ENCODE results near the gene LRBA. TPM values are rescaled to one million over a fixed set of nuclear protein-coding genes. Genes with fewer than 3 reads are reported as not detected.

The LRBA gene
- total and polyA plus RNA-seq, 8 donors: 7.3 to 156 (median 73.9) TPM

DNA sequence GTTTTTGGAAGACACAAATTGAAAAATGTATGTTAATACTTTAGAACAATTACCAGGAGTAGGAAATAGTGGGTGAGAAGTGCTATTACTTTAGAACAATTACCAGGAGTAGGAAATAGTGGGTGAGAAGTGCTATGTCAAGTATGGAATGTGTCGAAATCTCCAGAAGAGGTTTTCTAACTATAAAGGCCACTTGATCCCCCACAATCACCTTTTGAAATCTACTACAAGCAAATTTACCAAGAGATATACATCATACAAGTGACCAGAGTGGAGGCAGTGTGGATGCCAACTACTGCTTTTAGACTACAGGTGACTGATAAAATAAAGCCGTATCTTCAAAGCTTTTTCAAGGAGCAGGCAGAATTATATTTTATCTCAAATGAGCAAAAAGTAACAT, 390.1 kb downstream of the LRBA start:
- TF ChIP-seq, protein P1, sequence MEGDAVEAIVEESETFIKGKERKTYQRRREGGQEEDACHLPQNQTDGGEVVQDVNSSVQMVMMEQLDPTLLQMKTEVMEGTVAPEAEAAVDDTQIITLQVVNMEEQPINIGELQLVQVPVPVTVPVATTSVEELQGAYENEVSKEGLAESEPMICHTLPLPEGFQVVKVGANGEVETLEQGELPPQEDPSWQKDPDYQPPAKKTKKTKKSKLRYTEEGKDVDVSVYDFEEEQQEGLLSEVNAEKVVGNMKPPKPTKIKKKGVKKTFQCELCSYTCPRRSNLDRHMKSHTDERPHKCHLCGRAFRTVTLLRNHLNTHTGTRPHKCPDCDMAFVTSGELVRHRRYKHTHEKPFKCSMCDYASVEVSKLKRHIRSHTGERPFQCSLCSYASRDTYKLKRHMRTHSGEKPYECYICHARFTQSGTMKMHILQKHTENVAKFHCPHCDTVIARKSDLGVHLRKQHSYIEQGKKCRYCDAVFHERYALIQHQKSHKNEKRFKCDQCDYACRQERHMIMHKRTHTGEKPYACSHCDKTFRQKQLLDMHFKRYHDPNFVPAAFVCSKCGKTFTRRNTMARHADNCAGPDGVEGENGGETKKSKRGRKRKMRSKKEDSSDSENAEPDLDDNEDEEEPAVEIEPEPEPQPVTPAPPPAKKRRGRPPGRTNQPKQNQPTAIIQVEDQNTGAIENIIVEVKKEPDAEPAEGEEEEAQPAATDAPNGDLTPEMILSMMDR (IDR thresholded peaks at IDR 0.05): no peak
- no peak for TF ChIP-seq POLR2AphosphoS5 (IDR thresholded peaks at IDR 0.05)
- TF ChIP-seq EP300 (IDR thresholded peaks at IDR 0.05): no peak
- TF ChIP-seq POLR2A (IDR thresholded peaks at IDR 0.05): no peak
- no peak for DNase-seq
- H3K4me1 ChIP-seq: no peaks in the 10 kb centered on the region
- 67 to 94% (median 83%) methylated on average over 2 of the region's 2 CpGs for WGBS, 5 donors
- H3K27ac ChIP-seq: no peak overlapping the region
- H3K27me3 ChIP-seq: no peaks in the 10 kb centered on the region
- no peak overlapping the region for H3K4me3 ChIP-seq
- H3K36me3 ChIP-seq: no peaks in the 10 kb centered on the region
- intact Hi-C loops (cut with DNase I; ENCODE audit: low total_unique reads): no loop called here
- no peaks in the 10 kb centered on the region for H3K9me3 ChIP-seq

DNA sequence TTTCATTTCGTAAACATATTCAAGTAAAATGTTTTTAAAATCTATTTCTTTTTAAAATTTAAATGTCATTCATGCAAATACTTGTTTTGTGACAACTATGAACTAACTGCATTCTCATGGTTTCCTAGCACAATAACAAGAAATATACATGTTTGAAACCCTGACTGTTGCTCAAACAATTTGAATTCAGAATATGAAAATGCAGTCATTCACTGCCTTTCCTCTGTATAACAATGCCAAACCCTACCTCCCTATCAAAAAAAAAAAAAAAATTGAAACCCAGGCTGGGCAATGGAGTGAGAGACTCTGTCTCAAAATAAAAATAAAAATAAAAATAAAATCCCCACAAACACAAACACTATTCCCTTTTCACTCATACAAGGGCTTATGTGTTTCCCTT, 391.0 kb downstream of the LRBA start:
- intact Hi-C loops (cut with DNase I; ENCODE audit: low total_unique reads): no loop called here

DNA sequence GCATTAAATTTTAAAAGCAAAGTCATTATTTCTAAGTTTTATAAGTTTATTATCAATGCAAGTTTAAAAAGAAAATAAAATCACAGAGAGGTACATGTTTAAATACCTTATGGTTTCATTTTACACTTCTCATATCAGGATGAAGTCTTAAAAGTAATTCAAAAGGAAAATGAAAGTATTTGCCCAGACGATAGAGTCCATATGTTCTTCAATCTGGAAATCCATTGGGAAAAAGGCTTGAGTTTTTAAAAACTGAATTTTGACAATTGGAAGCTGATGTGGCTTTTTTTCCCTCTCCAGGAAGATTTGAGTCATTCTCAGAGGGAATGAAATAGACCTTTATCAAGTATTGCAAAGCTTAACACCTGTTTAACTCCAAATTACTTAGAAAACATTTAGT, 396.0 kb downstream of the LRBA start:
- peaks cover 0 to 7% (median 0%) of the 10 kb centered on the region in 4 donors for H3K36me3 ChIP-seq
- DNase-seq: peak in 1 of 2 donors; percentile 5
- no peaks in the 10 kb centered on the region for H3K27me3 ChIP-seq
- peaks cover 0 to 9% (median 0%) of the 10 kb centered on the region in 4 donors for H3K4me1 ChIP-seq
- intact Hi-C loops (cut with DNase I; ENCODE audit: low total_unique reads): no loop called here
- H3K27ac ChIP-seq: no peak overlapping the region
- H3K9me3 ChIP-seq: no peaks in the 10 kb centered on the region
- 15 to 26% (median 21%) methylated on average over 1 of the region's 1 CpG for WGBS, 5 donors
- H3K4me3 ChIP-seq: no peak overlapping the region
- TF ChIP-seq POLR2AphosphoS5 (IDR thresholded peaks at IDR 0.05): no peak
- no peak for TF ChIP-seq POLR2A (IDR thresholded peaks at IDR 0.05)
- no peak for TF ChIP-seq EP300 (IDR thresholded peaks at IDR 0.05)
- TF ChIP-seq, protein P1 (IDR thresholded peaks at IDR 0.05): no peak

More for the DNA sequence above, 391.0 kb downstream of the LRBA start:
- DNase-seq: no peak
- Histone ChIP-seq H3K9me3 (no peaks in the 10 kb centered on the region), H3K4me3 (no peak overlapping the region), H3K27me3 (no peaks in the 10 kb centered on the region), H3K4me1 (peaks cover 0 to 6% (median 0%) of the 10 kb centered on the region in 4 donors), H3K27ac (no peak overlapping the region), H3K36me3 (no peaks in the 10 kb centered on the region)
- WGBS, 5 donors: 92 to 98% (median 97%) methylated on average over 1 of the region's 1 CpG
- TF ChIP-seq, protein P1 (IDR thresholded peaks at IDR 0.05): no peak
- TF ChIP-seq POLR2AphosphoS5 (IDR thresholded peaks at IDR 0.05) (no peak), POLR2A (IDR thresholded peaks at IDR 0.05) (no peak), EP300 (IDR thresholded peaks at IDR 0.05) (no peak)

- no peaks in the 10 kb centered on the region for H3K9me3 ChIP-seq
- WGBS, 5 donors: 91 to 97% (median 96%) methylated on average over 3 of the region's 3 CpGs
- no peaks in the 10 kb centered on the region for H3K27me3 ChIP-seq
- no peak for DNase-seq
- no peaks in the 10 kb centered on the region for H3K36me3 ChIP-seq
- H3K27ac ChIP-seq: no peak overlapping the region
- no peak for TF ChIP-seq EP300 (IDR thresholded peaks at IDR 0.05)
- no peak for TF ChIP-seq POLR2AphosphoS5 (IDR thresholded peaks at IDR 0.05)
- TF ChIP-seq, protein P1 (IDR thresholded peaks at IDR 0.05): no peak
- TF ChIP-seq POLR2A (IDR thresholded peaks at IDR 0.05): no peak
- H3K4me1 ChIP-seq: no peaks in the 10 kb centered on the region
- intact Hi-C loops (cut with DNase I; ENCODE audit: low total_unique reads): no loop called here
- no peak overlapping the region for H3K4me3 ChIP-seq
Measured at GRCh38 chr4:150609131-150609530, 406.0 kb downstream of the LRBA start.

All from stomach (tissue), 9 donors.